NB4 (cell line): ENCODE data around the gene THRAP3.

ENCODE experiments used
- POLR2A ChIP-seq: IDR thresholded peaks from 2 replicates; pipeline ENCODE4 v1.6.1; 2011; ENCODE audit warnings: mild to moderate bottlenecking; ENCODE audit not compliant: insufficient read length; ENCODE audit errors: extremely low read depth
- TF ChIP-seq, protein P1 (sequence below): IDR thresholded peaks from one replicate; pipeline ENCODE4 v1.5.1; 2012; ENCODE audit warnings: low read depth, low read length
- TF ChIP-seq, protein P2 (sequence below): IDR thresholded peaks from 2 replicates; pipeline ENCODE4 v1.6.1; 2011; ENCODE audit warnings: low read depth, low read length

- no peak for TF ChIP-seq POLR2A
- TF ChIP-seq, protein P1, sequence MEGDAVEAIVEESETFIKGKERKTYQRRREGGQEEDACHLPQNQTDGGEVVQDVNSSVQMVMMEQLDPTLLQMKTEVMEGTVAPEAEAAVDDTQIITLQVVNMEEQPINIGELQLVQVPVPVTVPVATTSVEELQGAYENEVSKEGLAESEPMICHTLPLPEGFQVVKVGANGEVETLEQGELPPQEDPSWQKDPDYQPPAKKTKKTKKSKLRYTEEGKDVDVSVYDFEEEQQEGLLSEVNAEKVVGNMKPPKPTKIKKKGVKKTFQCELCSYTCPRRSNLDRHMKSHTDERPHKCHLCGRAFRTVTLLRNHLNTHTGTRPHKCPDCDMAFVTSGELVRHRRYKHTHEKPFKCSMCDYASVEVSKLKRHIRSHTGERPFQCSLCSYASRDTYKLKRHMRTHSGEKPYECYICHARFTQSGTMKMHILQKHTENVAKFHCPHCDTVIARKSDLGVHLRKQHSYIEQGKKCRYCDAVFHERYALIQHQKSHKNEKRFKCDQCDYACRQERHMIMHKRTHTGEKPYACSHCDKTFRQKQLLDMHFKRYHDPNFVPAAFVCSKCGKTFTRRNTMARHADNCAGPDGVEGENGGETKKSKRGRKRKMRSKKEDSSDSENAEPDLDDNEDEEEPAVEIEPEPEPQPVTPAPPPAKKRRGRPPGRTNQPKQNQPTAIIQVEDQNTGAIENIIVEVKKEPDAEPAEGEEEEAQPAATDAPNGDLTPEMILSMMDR: no peak
- TF ChIP-seq, protein P2, sequence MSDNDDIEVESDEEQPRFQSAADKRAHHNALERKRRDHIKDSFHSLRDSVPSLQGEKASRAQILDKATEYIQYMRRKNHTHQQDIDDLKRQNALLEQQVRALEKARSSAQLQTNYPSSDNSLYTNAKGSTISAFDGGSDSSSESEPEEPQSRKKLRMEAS: no peak
Observed at GRCh38 chr1:36346741-36347370, 122.6 kb downstream of the THRAP3 start.
